ENCODE data around the gene CRYBG3.

DNA sequence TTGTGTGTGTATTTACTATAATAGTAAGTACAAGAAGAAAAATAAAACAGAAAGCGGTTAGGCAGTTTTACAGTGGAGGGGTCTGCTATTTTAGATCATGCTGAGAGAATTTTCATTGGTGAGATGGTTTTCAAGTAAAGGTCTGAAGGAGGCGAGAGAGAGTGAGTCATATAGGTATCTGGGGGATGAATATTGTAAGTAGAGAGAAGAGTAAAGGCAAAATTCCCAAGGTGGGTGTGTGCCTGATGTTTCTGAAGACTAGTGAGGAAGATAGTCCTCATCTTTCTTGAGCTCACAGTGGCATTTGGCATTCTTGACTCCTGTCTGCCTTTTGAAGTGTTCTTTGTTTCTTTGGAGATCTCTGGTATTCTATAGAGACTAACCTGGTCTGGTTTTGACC is 38.6 kb downstream of the CRYBG3 start:
- TF ChIP-seq, protein P1, sequence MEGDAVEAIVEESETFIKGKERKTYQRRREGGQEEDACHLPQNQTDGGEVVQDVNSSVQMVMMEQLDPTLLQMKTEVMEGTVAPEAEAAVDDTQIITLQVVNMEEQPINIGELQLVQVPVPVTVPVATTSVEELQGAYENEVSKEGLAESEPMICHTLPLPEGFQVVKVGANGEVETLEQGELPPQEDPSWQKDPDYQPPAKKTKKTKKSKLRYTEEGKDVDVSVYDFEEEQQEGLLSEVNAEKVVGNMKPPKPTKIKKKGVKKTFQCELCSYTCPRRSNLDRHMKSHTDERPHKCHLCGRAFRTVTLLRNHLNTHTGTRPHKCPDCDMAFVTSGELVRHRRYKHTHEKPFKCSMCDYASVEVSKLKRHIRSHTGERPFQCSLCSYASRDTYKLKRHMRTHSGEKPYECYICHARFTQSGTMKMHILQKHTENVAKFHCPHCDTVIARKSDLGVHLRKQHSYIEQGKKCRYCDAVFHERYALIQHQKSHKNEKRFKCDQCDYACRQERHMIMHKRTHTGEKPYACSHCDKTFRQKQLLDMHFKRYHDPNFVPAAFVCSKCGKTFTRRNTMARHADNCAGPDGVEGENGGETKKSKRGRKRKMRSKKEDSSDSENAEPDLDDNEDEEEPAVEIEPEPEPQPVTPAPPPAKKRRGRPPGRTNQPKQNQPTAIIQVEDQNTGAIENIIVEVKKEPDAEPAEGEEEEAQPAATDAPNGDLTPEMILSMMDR (conservative IDR thresholded peaks at IDR 0.05) = no peak
- no peak for TF ChIP-seq ZFX (IDR thresholded peaks at IDR 0.05)

Measured in C4-2B (cell line).